SK-MEL-5 (cell line): ENCODE measurements around the gene SHC4. TPM values are rescaled to one million over a fixed set of nuclear protein-coding genes. Genes with fewer than 3 reads are reported as not detected.
"Not testable (repeated sequence)": the region's sequence is repeated elsewhere in the genome, so short reads cannot be mapped to it uniquely, and the experiment has no call there.

Experiments used
- DNase-seq: peaks from one replicate; pipeline ENCODE4 v3.0.0-alpha.2; 2016; ENCODE audit warnings: low read depth, low spot score
- in situ Hi-C: cut with HindIII; loops from 2 replicates; pipeline ENCODE4 v1.10.0; 2016; ENCODE audit warnings: low sequenced_read_pairs, high pct_unique_total_duplicates, low pct_unique_long_range_greater_than_20kb
- total RNA-seq: library from RNA; depleted of rRNA; stranded (reverse); fragments of >200 nt; shearing (Covaris generic); gene quantifications from 2 replicates; pipeline ENCODE4 v1.2.3, GENCODE V29; 2014

The SHC4 gene
- total RNA-seq, 1 experiment from 2014 or later, result 21.3 TPM

DNA sequence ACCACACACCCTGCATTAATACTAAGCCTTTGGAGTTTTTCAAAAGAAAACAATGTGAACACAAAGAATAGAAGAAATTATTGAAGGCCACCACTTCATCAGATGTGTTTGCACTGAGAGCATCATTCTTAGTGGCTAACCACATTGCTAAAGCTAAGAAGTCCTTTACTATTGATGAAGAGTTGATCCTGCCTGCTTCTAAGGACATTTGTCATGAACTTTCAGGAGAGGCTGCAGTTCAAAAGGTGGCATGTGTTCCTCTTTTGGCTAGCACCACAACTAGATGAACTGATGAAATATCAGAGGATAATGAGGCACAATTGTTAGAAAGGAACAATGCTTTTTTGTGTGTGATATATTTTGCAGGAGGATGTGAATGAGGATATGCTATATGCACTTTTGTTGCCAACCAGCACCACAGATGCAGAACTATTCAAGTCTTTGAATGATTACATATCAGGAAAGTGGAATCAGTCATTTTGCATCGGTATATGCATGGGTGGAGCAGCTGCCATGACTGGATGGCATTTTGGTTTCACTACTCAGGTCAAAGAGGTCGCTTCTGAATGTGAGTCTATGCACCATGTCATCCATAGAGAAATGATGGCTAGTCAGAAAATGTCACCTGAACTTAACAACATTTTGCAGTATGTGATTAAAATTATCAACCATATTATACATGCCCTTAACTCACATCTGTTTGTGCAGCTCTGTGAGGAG is 88.3 kb downstream of the SHC4 start:
- in situ Hi-C loops, result loop anchor here (10.0 kb wide), 1 partner anchor 69 kb away; no protein-coding TSS in a partner anchor
- no peak for DNase-seq

DNA sequence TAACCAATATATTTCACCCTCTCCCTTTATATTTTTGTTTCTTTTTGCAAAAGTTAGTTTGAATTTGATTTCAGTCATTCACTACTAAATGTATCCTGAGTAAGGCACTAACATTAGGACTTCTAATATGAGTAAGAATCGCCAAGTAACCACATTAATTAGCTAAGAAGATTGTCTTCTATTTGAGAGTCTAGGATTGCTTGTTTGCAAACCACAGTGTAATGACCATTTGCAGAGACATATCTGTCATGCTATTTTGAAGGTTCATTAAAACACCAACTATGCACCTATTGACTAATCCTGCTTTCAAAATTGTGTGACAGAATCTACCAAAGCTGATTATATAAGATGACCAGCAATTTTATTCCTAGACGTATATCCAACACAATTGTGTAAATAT is 91.1 kb downstream of the SHC4 start:
- no peak for DNase-seq
- in situ Hi-C loops, result loop anchor here (10.0 kb wide), 1 partner anchor 72 kb away; no protein-coding TSS in a partner anchor

DNA sequence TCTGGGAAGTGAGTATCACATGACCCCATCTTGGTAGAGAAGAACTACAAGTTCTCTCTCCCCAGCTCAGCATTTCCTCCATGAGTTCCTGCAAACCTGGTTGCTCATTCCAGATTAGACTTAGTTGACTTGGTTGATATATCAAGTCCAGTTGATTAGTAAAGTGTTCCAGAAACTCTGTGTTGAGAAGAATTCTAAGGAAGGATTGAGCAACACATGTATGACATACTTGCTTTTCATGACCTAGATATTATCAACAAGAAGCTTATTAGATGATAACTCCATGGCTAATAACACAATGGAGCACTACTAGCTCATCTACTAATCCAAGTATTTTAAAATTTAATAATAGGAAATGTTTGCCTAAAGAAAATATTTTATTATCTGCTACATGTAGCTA is 92.2 kb downstream of the SHC4 start:
- DNase-seq, result no peak
- in situ Hi-C loops, result loop anchor here (10.0 kb wide), 1 partner anchor 73 kb away; no protein-coding TSS in a partner anchor

DNA sequence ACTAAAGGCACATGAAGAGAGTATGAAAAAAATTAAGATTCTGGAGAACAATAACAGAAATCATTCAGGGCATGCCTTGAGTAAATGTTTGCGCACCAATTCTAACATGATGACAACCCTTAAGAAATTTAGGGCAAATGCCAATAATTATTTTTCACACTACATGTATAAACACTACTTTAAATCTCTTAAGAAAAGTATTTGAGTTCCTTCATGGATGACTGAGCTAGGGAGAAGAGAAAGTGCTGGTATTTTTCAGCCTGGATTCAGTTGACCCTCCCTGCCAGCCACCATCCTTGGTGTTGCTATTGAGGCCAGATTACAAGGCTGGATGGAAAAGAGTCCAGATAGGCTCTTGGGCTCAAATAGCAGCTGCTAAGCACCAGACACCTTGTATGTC is 93.8 kb downstream of the SHC4 start:
- DNase-seq, result no peak
- in situ Hi-C loops, result loop anchor here (10.0 kb wide), 1 partner anchor 75 kb away; no protein-coding TSS in a partner anchor

DNA sequence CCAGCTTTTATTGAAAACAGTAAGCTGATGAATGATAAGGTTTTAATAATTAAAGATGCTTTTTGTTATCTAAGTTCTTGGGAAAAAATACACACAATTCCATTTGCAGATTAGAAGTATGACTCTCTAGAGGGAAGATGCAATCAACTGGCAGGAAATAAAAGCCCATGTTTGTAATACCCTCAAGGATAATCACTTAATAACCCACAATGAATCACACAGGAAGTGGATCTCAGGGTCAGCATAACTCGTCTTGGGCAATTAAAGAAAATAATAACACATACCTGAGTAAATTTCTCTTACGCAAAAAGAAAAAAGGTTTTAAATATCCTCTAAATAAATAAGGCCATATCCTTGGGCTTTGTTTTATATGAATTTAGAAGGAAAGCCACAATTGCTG is 95.2 kb downstream of the SHC4 start:
- peak; percentile 37 for DNase-seq
- in situ Hi-C loops, result no loop called here

DNA sequence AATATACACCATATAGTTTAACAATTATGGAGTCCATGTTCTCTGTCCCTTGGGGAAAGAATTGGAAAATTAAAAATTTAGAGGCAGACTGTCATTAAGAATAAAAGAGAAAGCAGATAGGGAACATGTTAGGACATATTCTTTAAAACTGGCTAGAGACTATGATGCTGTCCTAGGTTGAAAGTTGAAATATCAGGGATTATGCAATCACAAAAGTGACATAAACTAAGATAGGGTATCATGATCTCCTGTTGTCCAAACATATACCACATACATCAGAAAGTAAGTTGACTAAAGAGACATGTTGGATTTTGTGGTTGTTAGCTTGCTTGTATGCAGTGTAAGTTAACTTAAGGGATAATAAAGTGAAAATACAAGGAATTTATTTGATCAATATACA is 95.7 kb downstream of the SHC4 start:
- DNase-seq, result no peak
- in situ Hi-C loops, result no loop called here

DNA sequence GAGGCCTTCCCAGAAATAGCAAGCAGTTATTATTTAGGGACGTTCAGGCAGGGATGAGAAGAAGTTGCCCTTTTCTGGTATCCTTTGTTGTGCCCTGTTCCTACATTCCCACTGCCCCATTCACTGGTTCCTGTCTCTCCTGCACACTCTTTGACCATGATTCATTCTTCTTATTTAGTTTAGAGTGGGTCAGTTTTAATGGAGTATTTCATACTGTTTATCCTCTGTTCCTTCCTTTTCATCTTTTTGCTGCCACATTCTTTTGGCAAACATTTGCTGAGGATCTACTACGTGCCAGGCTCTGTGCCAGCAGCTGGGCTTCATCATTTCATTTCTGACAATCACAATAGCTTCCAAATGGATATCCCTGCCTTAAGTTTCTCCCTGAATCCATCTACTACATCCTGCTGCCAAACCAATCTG is 97.6 kb downstream of the SHC4 start:
- in situ Hi-C loops, result no loop called here
- DNase-seq, result no peak

DNA sequence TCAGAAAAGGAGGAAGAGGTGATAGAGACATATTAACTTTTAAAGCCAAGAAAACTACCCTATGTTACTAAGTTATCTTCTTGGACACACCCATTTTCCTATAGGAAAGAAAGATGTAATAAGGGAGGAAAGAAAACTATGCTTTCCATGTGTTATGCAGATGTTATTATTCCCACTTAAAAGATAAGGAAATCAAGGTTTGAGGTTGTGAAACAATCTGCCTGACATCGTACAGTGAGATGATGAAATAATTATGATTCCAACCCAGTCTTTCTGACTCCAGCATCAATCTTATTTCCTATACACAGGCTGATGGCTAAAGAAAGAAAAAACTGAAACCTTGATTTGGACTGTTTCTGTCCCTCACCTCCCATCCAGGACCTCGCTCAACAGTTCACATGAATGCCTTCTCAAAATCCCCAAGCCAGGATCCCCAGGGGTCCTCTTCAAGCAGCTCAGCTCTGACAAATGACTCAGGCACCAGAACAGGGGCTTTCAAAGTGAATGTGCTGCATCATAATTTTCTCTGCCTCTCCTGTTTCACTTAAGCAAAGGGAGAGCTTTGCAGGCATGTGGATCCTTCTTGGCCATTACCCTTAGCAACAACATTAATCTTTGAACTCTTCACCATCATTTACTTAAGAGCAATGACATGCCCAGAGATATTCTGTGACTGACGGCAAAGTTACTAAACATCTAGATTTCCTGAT is 98.2 kb downstream of the SHC4 start:
- in situ Hi-C loops, result no loop called here
- DNase-seq, result no peak

DNA sequence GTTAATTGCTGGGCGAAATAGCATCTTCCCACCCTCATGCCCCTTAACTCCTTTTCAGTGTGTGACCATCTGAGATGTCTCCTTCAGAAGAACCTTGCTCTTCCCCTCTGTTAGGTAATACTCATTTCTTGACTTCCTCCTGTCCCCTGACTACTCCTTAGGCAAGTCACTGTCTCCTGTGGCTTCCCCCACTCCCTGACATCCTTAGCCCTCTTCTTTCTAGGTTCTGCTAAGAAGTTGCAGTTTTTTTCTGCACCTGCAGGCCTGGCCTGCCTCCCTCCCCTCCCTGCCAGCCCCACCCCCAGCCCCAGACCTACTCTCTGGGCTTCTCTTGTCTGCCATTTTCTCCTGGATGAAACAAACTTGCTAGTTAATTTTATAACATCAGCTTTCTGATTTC is 101.0 kb downstream of the SHC4 start:
- peak; percentile 19 for DNase-seq
- in situ Hi-C loops, result no loop called here

DNA sequence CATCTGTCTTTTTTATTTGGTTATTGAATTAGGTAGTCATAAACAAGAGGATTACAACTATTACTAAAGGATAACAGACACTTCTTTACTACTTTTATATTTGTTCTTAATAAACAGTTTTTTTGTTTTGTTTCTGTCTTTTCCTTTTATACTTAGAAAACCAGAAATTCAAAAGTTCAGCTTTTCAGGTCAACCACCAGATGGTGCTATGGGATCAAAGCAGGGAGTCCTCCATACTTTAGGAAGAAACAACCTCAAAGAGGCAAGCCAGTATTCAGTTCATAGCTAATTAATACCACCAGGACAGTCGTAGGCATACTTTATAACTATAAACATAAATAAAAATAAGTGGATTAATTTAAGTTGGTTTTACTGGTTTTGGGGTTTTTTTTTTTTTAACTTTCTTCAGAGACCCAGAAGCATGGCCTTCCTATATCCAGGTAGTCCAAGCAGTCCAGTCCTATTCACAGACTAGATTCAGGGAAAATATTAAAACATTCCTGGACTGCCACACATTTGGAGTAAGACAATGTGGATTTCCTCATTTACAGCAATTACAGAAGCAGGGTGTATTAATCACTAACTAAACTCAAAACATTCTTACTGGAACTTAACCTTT is 101.8 kb downstream of the SHC4 start:
- in situ Hi-C loops, result no loop called here
- DNase-seq, result peak; percentile 77

DNA sequence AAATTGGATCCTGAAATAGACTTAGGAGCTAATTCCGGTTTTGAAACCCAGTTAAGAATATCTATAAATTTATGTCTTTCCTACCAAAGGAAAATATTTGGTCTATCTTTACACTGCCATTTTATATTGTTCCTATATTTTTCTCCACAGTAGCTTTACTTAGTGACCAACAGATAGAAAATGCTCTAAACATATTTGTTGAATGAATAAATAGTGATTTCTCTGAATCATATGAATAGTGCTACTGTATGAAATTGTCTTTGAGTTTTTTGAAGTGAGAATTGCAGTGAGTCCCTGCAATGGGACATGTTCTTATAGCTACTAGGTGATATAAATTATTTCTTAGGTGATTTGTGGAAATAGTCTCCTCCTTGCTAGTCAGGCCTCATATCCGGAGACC is 104.3 kb downstream of the SHC4 start:
- in situ Hi-C loops, result no loop called here
- DNase-seq, result no peak

DNA sequence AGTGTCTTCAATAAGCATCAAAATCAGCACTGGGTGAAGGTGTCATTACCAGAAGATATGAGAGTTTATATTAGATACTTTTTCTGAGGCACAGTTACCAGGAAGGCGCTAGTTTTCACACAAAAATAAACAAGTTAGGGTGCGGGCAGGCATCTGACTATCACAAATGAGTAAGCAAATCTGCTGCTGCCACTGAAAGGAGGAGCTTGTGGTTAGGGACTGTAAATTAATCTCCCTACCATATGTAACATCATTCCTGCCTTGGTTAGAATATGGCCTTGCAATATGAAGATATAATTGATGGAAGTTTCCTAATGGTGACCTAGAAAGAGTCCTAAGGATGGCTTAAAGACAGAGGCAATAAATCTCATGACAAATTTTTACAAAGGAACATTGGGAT is 105.3 kb downstream of the SHC4 start:
- DNase-seq, result no peak
- in situ Hi-C loops, result no loop called here

DNA sequence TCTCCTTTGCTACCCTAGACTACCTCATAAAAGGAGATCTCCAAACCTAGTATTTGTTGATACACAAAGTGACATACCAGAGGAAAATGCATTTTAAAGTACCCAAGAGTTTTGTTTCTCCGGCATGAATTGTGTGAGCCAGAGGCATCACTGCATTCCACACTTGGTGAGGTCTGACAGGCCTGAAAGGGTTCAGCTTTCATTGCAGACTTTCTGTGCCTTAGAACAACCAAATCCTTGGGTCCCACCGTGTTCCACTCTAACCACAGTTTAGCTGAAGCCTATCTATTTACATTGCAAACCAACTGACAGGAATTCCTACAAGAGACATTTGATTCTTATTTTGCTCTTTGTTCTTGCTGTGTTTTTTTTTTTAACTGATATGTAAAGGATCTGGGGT is 106.8 kb downstream of the SHC4 start:
- in situ Hi-C loops, result no loop called here
- no peak for DNase-seq

DNA sequence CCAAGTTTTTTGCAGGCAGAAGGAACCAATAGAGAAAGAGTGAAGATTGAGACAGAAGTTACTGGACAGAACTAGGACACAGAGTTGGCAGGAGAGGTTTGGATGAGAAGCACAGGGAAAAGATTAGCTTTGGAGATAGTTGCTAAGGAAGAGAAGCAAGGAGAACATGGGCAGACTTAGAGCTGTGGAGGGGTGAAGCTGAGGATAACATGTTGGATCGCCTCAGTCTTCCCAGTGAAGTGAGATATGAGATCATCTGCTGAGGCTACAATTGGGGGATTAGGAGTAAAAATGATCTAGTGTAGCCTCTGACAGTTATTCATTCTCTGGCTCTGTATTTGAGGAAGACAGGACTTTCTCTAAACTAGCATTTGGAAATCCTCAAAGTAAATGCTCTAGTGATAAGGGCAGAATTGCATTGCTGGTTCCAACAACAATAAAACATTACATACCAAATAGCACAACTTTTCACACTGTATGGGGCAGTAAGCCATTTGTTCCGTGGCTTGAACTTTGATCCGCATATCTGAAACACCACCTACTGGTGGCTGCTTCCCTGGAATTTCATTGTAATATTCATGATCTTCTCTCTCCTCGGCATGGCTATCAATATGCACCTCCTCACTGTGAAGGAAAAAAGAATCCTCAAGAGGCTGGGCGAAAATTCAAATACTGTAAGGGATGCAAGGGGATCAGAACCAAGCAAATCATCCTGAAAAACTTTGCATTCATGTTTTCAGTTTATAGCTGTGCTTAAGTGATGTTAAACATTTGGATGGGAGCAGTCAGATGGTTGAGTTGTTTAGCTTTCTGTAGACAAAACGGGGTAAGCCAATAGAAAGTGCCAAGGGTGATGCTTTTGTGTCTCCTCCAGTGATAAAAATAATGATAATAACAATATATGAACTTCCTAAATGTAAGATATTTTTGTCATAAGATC is 107.9 kb downstream of the SHC4 start:
- in situ Hi-C loops, result no loop called here
- peak; percentile 57 for DNase-seq

DNA sequence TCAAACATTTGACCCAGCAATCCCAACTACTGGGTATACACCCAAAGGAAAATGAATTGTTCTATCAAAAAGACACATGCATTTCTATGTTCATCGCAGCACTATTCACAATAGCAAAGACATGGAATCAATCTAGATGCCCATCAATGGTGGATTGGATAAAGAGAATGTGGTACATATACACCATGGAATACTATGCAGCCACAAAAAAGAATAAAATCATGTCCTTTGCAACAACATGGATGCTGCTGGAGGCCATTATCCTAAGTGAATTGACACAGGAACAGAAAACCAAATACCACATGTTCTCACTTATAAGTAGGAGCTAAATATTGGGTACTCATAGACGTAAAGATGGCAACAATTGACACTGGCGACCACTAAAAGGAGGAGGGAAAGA is 109.3 kb downstream of the SHC4 start:
- DNase-seq, in situ Hi-C loops: not testable (repeated sequence)

DNA sequence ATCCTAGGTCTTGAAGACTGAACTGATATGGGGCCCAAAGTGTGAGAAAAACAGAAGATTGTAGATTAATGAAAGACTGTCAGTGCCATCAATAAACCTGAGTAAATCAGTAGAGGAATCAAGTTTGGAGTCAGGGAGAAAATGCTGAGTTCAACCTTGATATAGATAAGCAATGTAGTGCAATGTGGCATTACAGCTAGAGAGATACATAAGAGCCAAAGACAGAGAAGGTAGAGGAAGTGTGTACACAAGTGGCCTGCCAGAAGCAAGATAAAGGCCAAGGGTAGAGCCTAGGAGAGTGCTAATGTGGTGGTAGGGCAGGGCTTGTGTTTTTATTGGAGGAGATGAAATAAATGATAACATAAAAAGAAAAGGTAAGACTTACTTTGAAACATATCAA is 111.8 kb downstream of the SHC4 start:
- in situ Hi-C loops, result no loop called here
- DNase-seq, result no peak

DNA sequence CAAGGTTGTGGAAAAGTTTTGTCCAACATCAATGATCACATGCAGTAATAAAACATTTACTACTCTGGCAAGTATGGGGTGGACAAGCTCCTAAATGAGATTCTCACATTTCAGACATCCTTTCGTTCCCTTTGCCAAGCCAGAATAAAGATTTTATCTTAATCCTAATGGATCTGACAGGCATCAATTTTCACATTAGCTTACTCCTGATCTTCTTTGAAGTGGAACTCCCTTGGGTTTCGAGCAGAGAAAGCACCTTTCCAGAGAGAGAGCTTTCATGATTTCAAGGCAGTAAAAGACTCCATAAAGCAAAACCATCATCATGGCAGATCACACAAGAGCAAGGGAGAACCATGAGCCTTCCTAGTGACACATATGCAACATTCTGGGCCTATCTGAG is 113.1 kb downstream of the SHC4 start:
- DNase-seq, result no peak
- in situ Hi-C loops, result no loop called here

DNA sequence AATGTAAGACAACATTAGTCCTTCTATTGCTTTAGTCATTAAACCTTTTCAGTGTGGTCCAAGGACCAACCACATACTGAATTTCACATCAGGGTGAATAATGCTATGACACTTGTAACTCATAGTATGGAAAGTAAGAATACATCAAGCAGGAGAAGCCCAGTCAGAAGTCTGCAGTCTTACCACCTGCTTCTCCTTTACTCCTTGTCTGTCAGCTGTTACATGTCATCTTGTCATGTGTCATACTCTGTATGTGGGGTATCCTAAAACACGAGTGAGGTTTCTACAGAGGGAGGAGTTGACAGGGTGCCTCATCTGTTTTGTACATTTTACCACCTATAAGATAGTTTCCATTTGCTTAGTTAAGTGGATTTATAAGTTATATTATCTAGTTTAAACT is 118.6 kb downstream of the SHC4 start:
- DNase-seq, result no peak
- in situ Hi-C loops, result no loop called here
